ENCODE data around the gene CHRM1.
A peak's percentile ranks its signal among the peaks of the same experiment; 100 is the strongest.

The CHRM1 gene

GRCh38 chr11:62928011-62928410 lies 6.8 kb upstream of the CHRM1 start:
- POLR2A ChIA-PET: no interaction called here
- CTCF ChIA-PET: interaction anchor here (1.1 to 3.8 kb wide), 3 partner anchors 21 to 108 kb away, joined by 3 to 18 read pairs (median 4); no protein-coding TSS in a partner anchor
- no peak overlapping the region for H3K4me3 ChIP-seq (ENCODE audit: low read depth, low read length)
- no peak for DNase-seq (ENCODE audit: low read depth, low spot score)
- TF ChIP-seq, protein P1, sequence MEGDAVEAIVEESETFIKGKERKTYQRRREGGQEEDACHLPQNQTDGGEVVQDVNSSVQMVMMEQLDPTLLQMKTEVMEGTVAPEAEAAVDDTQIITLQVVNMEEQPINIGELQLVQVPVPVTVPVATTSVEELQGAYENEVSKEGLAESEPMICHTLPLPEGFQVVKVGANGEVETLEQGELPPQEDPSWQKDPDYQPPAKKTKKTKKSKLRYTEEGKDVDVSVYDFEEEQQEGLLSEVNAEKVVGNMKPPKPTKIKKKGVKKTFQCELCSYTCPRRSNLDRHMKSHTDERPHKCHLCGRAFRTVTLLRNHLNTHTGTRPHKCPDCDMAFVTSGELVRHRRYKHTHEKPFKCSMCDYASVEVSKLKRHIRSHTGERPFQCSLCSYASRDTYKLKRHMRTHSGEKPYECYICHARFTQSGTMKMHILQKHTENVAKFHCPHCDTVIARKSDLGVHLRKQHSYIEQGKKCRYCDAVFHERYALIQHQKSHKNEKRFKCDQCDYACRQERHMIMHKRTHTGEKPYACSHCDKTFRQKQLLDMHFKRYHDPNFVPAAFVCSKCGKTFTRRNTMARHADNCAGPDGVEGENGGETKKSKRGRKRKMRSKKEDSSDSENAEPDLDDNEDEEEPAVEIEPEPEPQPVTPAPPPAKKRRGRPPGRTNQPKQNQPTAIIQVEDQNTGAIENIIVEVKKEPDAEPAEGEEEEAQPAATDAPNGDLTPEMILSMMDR (IDR thresholded peaks at IDR 0.05; ENCODE audit: insufficient read depth, low read length, missing control alignments): no peak

DNA sequence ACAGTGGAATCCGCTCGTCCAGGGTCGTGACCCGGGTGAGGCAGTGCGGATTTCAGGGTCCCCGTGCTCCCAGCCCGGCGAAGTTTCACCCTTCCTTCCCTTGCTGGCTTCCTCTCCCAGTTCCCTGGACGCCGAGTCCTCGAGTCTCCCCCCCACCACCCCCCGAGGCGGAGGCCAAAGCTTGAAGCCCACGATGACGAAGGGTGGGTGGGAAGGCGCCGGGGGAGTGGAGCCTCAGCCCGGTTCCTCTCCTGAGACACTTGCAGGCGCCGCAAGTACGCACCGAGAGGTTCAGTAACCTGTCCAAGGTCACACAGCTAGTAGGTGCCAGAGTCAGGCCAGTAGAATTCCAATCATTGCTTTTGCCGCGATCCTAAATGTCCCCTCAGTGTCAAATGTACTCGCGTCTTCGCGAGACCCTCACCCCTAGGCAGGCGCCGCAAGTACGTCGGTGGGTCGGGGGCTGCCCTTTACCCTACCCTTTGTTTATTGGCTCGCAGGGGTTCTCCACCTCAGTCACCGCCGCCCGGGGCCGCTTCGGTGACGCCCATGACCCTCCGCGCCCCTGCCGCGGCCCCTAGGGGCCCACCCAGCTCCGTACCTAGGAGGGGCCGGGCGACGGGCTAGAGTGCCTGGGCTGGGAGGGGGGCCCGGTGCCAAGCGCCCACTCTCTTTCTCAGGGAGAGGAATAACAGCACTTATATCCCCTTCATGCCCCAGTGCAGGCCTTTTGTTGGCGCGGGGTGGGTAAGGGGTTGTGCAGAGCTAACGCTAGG lies 5.7 kb upstream of the CHRM1 start:
- TF ChIP-seq, protein P1 (IDR thresholded peaks at IDR 0.05; ENCODE audit: insufficient read depth, low read length, missing control alignments): no peak
- CTCF ChIA-PET: interaction anchor here (1.1 to 3.8 kb wide), 3 partner anchors 20 to 109 kb away, joined by 3 to 18 read pairs (median 4); no protein-coding TSS in a partner anchor
- DNase-seq (ENCODE audit: low read depth, low spot score): no peak
- POLR2A ChIA-PET: no interaction called here
- no peak overlapping the region for H3K4me3 ChIP-seq (ENCODE audit: low read depth, low read length)

GRCh38 chr11:62925745-62926679 lies 4.8 kb upstream of the CHRM1 start:
- no peak overlapping the region for H3K4me3 ChIP-seq (ENCODE audit: low read depth, low read length)
- ChIA-PET CTCF (interaction anchor here (1.3 to 3.8 kb wide), 2 partner anchors 19 to 97 kb away, joined by 4 to 18 read pairs; no protein-coding TSS in a partner anchor), POLR2A (no interaction called here)
- DNase-seq (ENCODE audit: low read depth, low spot score): no peak
- TF ChIP-seq, protein P1 (IDR thresholded peaks at IDR 0.05; ENCODE audit: insufficient read depth, low read length, missing control alignments): no peak

DNA sequence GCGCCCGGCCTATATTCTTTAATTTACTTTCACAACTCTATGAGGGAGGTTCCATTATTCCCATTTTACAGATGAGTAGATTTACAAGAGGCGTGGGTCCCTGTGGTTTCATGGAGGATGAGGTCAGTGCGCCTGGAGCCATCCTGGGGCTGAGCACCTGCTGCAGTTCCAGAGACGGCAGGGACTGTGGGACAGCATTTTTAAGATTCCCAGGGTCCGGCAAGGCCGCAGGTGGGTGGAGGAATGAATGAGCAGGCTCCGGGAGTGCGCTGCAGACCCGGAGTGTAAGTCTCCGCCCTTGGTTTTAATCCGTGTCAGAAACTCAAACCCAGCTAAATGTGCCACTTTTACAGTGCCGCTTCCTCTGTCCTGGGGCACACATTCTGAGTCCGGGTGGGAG lies 4.1 kb upstream of the CHRM1 start:
- H3K4me3 ChIP-seq (ENCODE audit: low read depth, low read length): no peak overlapping the region
- ChIA-PET CTCF (interaction anchor here (1.1 kb wide), 1 partner anchor 13 kb away, joined by 3 read pairs; no protein-coding TSS in a partner anchor), POLR2A (no interaction called here)
- DNase-seq (ENCODE audit: low read depth, low spot score): no peak
- TF ChIP-seq, protein P1 (IDR thresholded peaks at IDR 0.05; ENCODE audit: insufficient read depth, low read length, missing control alignments): no peak

DNA sequence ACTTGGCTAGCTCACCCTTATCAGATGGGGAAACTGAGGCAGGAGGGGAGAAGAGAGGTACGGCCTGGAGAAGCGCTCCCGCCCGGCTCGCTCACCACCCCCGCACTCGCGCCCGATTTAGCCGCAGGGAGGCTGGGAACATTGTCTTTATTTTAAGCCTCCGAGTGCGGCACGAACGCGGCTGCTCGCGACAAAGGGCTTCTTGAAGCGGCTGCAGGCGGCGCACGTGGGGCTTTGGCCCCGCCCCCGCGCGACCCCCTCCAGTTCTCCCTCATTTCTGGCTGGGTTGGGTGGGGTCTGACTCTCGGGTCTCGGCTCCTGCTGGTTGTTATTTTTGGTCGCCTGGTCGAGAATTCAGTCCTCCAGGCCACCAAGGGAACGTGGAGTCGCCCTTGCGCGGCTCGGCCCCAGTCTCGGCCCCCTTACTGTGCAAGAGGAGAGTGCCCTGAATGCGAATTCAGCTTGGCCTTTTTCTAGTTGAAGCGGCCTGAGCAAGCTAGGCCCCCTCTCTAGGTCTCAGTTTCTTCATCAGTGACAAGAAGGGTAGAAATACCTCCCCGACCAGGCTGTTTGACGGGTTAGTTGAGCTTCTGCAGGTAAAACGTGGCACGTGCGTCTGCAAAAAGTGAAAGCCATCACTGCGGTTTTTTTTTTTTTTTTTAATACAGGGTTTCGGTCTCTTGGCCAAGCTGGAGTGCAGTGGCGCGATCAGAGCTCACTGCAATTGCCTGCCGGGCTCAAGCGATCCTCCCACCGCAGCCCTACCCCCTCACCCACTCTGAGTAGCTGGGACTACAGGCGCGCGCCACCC lies 2.6 kb upstream of the CHRM1 start:
- POLR2A ChIA-PET: interaction anchor here (0.5 to 0.7 kb wide), 2 partner anchors 22 to 81 kb away, joined by 3 to 4 read pairs; no protein-coding TSS in a partner anchor
- CTCF ChIA-PET: interaction anchor here (0.6 to 12.0 kb wide), 4 partner anchors 12 to 100 kb away, joined by 3 to 150 read pairs (median 3); no protein-coding TSS in a partner anchor
- peak overlapping the region; percentile 18 for H3K4me3 ChIP-seq (ENCODE audit: low read depth, low read length)
- DNase-seq (ENCODE audit: low read depth, low spot score): no peak
- TF ChIP-seq, protein P1 (IDR thresholded peaks at IDR 0.05; ENCODE audit: insufficient read depth, low read length, missing control alignments): no peak
